Measurements from ENCODE around the gene RAB44.

RAB44 gene

GRCh38 chr6:36779227-36779626 lies 81.6 kb downstream of the RAB44 start:
- DNase-seq: no peak

- no peak for DNase-seq
Measured at GRCh38 chr6:36780442-36781177, 83.0 kb downstream of the RAB44 start.

- DNase-seq: no peak
Measured at GRCh38 chr6:36781669-36782068, 84.0 kb downstream of the RAB44 start.
